Rectal smooth muscle tissue (tissue), 1 donor: ENCODE measurements around the gene HOXB4.

Experiments
- H3K27ac ChIP-seq: one replicate; pipeline ENCODE4 v1.7.0; 2013; ENCODE audit warnings: low read depth, low read length, inconsistent platforms
- H3K27me3 ChIP-seq: one replicate; pipeline ENCODE4 v1.7.0; 2013; ENCODE audit warnings: low read length; ENCODE audit not compliant: control insufficient read depth, insufficient read depth
- H3K36me3 ChIP-seq: one replicate; pipeline ENCODE4 v1.7.0; 2013; ENCODE audit warnings: low read length; ENCODE audit not compliant: control insufficient read depth, insufficient read depth
- H3K4me1 ChIP-seq: one replicate; pipeline ENCODE4 v1.7.0; 2013; ENCODE audit warnings: low read length; ENCODE audit not compliant: control insufficient read depth, insufficient read depth
- H3K4me3 ChIP-seq: one replicate; pipeline ENCODE4 v1.7.0; 2013; ENCODE audit warnings: low read length
- H3K9ac ChIP-seq: one replicate; pipeline ENCODE4 v1.7.0; 2013; ENCODE audit warnings: low read length

The HOXB4 gene

DNA sequence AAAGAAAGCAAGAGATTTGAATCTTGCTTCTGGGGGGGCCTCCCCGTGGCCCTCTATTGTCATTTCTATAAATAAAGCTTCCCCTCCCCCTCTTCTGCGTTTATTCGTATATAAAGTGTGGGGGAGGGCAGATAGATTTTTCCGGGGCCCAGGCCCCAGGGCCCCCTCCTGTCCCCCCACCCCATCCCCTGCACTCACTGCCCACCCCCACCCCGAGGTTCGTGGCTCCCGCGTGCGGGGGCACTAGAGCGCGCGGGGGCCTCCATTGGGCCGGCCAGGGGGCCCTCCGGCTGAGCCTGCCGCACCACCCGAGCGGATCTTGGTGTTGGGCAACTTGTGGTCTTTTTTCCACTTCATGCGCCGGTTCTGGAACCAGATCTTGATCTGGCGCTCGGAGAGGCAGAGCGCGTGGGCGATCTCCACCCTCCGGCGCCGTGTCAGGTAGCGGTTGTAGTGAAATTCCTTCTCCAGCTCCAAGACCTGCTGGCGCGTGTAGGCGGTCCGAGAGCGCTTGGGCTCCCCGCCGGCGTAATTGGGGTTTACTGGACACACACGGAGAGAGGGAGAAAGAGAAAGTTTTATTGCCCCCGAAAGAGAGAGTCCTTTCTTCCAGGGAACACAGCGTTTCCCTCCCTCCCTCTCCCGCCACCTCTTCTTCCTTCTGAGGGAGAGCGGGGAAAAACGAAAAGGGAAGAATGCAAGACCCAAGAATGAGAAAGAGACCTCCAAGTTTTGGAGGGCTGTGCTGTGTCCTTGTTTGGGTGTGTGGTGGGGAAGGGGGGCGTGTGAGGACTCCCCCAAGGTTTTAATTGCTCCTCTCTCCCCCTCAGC is 1.5 kb downstream of the HOXB4 start:
- Histone ChIP-seq H3K4me1 (peaks cover 47% of the 10 kb centered on the region), H3K9ac (peak overlapping the region; percentile 28), H3K4me3 (peak overlapping the region; percentile 65), H3K36me3 (no peaks in the 10 kb centered on the region), H3K27me3 (no peaks in the 10 kb centered on the region), H3K27ac (peak overlapping the region; percentile 94)

DNA sequence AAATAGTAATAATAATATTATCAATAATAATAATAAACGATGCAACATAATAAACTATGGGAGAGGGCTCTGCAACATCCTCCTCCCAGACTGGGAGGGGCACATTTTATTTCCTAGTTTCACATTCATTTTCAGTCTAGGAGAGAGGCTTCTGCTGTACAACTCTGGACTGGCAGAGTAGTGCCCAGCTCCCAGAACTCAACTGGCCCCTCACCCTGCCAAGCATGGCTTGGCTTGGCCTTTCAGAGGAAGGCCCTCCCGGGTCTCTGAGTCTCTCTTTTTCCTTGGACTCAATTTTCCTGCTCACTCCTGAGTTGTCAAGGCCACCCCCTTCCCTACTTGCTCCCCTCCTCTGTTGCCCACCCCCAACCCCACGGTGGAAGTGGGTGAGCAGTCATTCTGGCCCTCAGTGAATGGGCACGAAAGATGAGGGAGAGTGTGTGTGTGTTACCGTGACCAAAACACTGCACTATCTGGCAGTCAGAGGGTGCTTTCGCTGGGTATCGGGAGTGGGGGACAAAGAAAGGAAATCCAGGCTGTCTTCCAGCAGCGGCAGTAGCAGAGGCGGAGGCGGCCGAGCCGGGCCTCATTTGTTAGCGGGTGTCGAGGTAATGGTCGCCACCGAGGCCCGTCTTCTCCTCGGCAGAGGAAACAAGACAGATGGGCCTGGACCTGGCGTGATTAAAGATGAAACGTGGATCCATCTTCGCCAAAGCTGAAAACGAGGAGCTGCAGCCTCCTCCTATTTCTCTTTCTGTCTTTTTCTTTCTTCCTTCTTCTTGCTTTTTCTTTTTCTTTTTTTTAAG is 2.3 kb downstream of the HOXB4 start:
- Histone ChIP-seq H3K27ac (peak overlapping the region; percentile 94), H3K27me3 (no peaks in the 10 kb centered on the region), H3K9ac (peak overlapping the region; percentile 0), H3K36me3 (no peaks in the 10 kb centered on the region), H3K4me1 (peaks cover 46% of the 10 kb centered on the region), H3K4me3 (peak overlapping the region; percentile 20)

DNA sequence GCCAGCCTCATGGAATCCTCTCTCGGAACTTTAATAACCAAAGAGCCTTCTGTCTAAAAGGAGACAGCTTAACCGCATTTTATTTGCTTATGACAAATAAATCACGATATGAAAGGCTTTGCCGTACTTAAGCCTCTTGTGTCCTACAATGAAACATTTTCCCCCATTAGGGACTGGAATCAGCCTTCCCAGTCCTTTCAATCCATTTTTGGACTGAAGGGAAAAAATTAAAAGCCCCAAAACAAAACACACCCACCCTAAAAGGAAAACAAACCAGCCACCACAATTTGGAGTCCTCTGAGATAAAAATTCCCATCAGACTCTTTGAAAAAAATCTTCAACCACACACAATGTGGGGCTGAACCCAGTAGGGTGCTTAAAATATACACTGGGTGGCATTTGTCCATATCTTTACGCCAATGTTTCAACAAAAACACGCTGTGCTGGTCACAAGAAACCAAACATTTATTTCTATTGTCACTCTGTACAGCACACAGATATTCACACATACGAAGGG is 3.0 kb downstream of the HOXB4 start:
- peak overlapping the region; percentile 94 for H3K27ac ChIP-seq
- no peaks in the 10 kb centered on the region for H3K36me3 ChIP-seq
- H3K27me3 ChIP-seq = no peaks in the 10 kb centered on the region
- no peak overlapping the region for H3K9ac ChIP-seq
- H3K4me1 ChIP-seq = peaks cover 47% of the 10 kb centered on the region
- H3K4me3 ChIP-seq = no peak overlapping the region

DNA sequence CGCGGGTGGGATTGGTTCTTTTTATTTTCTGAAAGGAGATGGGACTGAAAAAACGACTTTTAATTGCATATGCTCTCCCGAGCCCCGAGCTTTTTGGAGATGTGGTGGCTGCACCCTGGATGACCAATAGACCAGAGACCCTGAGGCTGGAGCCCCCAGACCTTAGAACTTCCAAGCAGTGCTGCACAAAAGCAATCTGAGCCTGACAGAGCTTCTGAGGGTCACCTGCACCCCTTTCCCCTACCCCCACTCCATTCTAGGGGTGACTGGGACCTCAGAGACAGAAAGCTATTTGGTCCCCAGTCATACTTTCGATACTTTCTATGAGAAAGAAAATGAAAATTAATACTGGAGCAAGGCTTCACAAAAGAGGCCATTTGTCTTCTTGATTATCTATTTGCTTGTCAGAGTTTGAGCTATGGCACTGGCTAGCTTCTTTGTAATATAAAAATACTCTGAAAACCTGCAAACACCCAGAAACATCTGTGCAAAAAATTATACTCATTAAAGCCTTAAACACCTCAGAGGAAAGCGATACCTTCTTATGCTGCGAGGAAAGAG is 3.6 kb downstream of the HOXB4 start:
- peak overlapping the region; percentile 94 for H3K27ac ChIP-seq
- H3K9ac ChIP-seq = no peak overlapping the region
- no peaks in the 10 kb centered on the region for H3K27me3 ChIP-seq
- H3K4me1 ChIP-seq = peaks cover 52% of the 10 kb centered on the region
- no peaks in the 10 kb centered on the region for H3K36me3 ChIP-seq
- no peak overlapping the region for H3K4me3 ChIP-seq

DNA sequence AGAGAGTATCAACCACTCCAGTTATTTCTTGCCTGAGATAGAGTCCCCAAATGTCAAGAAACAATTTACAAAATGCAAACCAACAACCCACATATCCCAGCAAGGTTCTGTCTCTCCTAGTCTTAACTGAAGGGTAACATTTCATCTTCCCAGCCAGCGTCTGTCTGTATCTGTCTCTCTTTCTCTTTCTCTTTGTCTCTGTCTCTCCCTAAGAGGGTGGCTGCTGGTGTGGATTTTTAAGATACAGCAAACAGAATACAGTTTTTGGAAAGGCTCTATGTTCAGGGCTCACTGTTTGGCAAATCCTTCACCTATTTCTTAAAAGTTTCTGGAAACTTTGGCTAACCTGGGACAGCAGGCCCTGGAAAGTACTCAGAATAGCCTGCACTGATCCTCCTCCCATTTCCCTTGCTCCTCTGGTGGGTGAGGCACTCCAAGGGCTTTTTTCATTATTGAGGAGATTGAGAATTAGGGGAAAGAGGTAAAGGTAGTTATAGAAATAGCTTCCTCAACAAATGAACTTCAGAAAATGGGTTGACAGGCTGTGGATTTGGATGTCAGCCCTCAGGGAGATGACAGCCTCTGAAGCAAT is 6.2 kb downstream of the HOXB4 start:
- Histone ChIP-seq H3K4me3 (peak overlapping the region; percentile 49), H3K4me1 (peaks cover 67% of the 10 kb centered on the region), H3K36me3 (no peaks in the 10 kb centered on the region), H3K27me3 (no peaks in the 10 kb centered on the region), H3K27ac (peak overlapping the region; percentile 94), H3K9ac (no peak overlapping the region)

DNA sequence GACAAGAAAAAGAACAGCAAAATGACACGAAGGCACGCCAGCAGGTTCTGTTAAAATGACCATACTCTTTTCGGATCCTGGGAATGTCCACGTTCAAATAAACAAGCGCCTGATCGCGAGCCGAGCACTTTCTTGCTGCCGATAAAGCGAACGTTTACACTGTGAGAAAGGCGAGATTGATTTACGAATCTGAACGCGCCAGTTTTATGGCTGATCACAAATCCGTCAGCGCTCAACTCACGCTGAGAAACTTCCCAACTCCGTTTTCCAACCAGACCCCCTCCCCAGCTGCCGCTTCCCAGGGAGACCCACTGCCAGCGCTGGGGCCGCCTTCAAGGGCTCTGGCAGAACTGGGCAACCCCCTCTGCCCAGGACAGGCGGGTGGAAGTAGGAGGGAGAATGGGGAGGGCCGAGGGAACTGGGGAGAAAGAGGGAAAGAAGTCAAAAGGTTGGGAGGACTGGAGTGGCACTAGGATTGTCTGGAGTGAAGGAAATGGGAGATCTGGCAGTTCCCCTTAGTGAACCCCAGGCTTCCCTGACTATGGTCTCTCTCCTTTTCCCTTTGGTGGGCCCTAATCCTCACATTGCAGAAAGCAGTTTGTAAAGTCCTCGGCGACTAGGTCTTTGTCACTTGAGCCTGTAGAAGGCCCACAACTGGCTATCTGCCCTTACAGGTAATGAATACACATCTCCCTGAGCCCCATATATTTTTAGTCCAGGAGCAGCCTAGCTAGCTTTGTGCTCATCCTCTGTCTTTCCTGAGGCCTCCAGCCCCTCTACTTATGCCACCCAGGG is 6.9 kb downstream of the HOXB4 start:
- Histone ChIP-seq H3K36me3 (no peaks in the 10 kb centered on the region), H3K27me3 (no peaks in the 10 kb centered on the region), H3K4me3 (peak overlapping the region; percentile 49), H3K27ac (peak overlapping the region; percentile 94), H3K9ac (peak overlapping the region; percentile 2), H3K4me1 (peaks cover 73% of the 10 kb centered on the region)

DNA sequence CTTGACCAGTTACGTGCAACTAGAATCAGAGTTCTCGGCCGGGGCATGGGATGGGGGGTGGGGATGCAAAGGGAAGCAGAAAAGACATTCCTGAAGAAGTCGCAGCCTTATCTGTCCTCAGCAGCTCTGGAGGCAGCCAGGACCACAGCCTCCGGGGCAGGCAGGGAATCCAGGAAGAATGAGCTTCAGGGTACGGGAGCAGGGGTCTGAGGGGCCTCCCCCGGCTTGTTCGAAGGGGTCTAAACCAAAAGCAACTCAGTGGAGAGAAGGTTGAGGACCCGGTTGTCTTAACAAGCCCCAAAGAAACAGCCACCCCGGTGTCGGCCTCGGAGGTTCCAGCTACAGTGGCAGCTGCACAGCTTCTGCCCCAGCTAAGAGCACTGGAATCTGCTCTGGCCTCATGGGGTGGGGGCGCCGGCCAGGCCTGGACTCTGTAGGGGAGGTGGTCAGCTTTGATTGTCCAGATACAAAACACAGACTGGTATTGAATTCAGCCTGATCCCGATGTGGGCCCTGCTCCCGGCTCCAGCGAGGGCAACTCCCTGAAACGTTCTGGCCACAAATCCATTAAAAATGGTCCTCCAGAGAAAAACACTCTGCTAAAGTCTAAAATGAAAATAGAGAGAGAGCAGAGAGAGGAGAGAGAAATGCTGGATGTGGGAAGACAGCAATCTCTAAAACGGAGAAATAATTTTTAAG is 7.7 kb downstream of the HOXB4 start:
- peak overlapping the region; percentile 49 for H3K4me3 ChIP-seq
- H3K9ac ChIP-seq = no peak overlapping the region
- no peaks in the 10 kb centered on the region for H3K27me3 ChIP-seq
- H3K4me1 ChIP-seq = peaks cover 80% of the 10 kb centered on the region
- peak overlapping the region; percentile 94 for H3K27ac ChIP-seq
- no peaks in the 10 kb centered on the region for H3K36me3 ChIP-seq

DNA sequence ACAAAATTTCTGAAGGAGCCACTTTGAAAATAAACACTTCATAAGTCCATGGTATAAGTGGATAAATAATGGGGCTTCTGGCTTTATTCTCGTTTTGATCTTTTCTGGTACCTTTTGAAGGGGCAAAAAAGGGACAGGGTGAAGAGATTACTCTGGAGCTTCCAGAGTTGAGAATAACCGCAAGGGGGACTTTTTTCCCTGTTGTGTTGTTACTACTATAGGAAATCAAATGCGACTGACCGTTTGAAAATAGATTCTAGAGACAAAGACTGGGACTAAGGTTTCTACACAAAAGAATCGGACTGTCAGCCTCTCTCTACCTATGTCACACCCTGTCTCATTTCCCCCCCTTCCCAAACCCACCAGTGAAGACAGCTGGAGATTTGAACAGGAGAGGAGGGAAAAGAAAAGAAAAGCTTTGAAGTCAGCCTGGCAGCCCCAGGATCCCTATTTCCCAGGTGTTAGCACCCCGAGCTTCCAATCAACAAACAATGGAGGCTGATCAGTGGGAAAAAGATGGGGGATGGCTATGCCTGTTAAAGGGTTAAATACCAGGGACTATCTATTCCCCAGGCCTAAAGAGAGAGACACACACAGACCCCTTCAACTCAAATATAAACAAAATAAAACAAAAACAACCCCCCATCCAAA is 8.4 kb downstream of the HOXB4 start:
- Histone ChIP-seq H3K27ac (peak overlapping the region; percentile 94), H3K4me1 (peaks cover 80% of the 10 kb centered on the region), H3K9ac (no peak overlapping the region), H3K27me3 (no peaks in the 10 kb centered on the region), H3K4me3 (peak overlapping the region; percentile 49), H3K36me3 (no peaks in the 10 kb centered on the region)

DNA sequence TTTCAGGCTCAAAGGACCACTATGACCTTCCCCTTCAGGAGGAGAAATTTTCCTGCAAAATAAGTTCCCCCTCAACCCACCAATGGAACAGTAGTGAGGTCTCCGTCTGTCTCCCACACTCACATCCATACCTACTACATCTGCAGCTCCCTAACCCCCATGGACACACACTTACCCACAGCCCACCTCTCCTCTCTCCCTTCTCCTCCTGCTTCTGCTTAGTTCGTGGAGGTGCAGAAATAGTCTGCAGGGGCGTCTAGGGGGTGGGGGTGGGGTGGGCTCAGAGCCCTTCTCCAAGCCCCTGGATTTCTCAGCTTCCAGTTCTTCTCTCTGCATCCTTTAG is 8.9 kb downstream of the HOXB4 start:
- no peaks in the 10 kb centered on the region for H3K27me3 ChIP-seq
- H3K4me3 ChIP-seq = peak overlapping the region; percentile 50
- no peak overlapping the region for H3K9ac ChIP-seq
- H3K27ac ChIP-seq = peak overlapping the region; percentile 94
- no peaks in the 10 kb centered on the region for H3K36me3 ChIP-seq
- H3K4me1 ChIP-seq = peaks cover 76% of the 10 kb centered on the region

DNA sequence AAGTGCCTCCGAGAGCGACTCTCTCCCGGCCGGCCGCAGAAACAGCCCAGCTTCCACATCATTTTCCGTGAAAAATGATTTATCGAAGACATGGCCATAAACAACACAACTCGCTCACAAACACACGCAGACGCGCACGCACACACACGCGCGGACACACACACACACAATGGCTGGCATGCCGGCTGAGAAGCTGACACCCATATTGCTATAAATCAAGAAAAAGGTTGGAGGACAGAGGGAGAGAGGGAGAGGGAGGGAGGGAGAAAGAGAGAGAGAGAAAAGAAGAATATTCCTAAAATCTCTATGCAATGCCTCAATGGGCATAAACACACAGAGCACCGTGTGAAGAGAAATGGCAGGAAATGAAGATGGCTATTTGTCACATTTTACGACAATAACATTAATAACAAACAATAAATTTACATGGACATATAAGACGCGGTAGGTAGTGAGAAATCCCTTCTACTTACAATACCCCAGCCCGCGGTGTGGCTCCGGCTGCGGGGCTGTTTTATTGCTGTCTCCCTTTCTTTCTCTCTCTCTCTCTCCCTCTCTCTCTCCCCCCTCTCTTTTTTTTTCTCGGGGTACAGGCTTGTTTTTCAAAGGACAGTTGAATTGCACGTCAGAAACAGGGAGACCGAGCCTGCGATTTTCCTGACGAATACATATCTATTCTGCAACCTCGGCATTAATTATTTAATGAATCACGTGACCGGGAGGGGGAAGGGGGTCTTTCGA is 9.5 kb downstream of the HOXB4 start:
- Histone ChIP-seq H3K36me3 (no peaks in the 10 kb centered on the region), H3K9ac (no peak overlapping the region)

More for the DNA sequence above, 9.5 kb downstream of the HOXB4 start:
- H3K27ac ChIP-seq = peak overlapping the region; percentile 70
- peak overlapping the region; percentile 50 for H3K4me3 ChIP-seq
- H3K4me1 ChIP-seq = peaks cover 72% of the 10 kb centered on the region
- no peaks in the 10 kb centered on the region for H3K27me3 ChIP-seq
